Measurements from ENCODE around the gene PRDX5. TPM values are rescaled to one million over a fixed set of nuclear protein-coding genes. Genes with fewer than 3 reads are reported as not detected.
A peak's percentile ranks its signal among the peaks of the same experiment; 100 is the strongest.

PRDX5 gene
- total RNA-seq, 2 donors from 2014 or later = 401 to 435 TPM

DNA sequence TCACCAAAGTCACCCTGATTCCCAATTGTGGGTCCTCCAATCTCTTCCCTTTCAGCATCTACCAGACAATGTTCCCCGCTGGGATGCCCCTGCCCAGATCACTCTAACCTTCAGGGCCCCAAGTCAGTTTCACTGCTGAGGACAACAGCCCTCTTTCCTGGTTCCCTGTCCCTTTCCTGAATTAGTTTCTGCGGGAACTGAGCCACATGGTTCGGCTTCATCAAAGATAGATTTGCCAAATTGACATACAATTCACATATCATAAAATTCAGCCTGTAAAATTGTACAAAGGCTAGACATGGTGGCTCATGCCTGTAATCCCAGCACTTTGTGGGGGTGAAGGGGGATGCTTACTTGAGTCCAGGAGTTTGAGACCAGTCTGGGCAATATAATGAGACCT, 10.1 kb downstream of the PRDX5 start:
- Histone ChIP-seq H3K27me3 (no peaks in the 10 kb centered on the region), H3K4me1 (peaks cover 0 to 29% of the 10 kb centered on the region in 2 donors), H3K9me3 (no peaks in the 10 kb centered on the region), H3K36me3 (no peaks in the 10 kb centered on the region), H3K27ac (no peak overlapping the region), H3K4me3 (no peak overlapping the region)
- TF ChIP-seq, protein P1, sequence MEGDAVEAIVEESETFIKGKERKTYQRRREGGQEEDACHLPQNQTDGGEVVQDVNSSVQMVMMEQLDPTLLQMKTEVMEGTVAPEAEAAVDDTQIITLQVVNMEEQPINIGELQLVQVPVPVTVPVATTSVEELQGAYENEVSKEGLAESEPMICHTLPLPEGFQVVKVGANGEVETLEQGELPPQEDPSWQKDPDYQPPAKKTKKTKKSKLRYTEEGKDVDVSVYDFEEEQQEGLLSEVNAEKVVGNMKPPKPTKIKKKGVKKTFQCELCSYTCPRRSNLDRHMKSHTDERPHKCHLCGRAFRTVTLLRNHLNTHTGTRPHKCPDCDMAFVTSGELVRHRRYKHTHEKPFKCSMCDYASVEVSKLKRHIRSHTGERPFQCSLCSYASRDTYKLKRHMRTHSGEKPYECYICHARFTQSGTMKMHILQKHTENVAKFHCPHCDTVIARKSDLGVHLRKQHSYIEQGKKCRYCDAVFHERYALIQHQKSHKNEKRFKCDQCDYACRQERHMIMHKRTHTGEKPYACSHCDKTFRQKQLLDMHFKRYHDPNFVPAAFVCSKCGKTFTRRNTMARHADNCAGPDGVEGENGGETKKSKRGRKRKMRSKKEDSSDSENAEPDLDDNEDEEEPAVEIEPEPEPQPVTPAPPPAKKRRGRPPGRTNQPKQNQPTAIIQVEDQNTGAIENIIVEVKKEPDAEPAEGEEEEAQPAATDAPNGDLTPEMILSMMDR (IDR thresholded peaks at IDR 0.05) = no peak
- DNase-seq (ENCODE audit: low spot score) = no peak

- DNase-seq (ENCODE audit: low spot score) = no peak
- H3K4me1 ChIP-seq = peaks cover 0 to 29% of the 10 kb centered on the region in 2 donors
- no peak overlapping the region for H3K27ac ChIP-seq
- H3K27me3 ChIP-seq = no peaks in the 10 kb centered on the region
- no peak overlapping the region for H3K4me3 ChIP-seq
- TF ChIP-seq, protein P1 (IDR thresholded peaks at IDR 0.05) = no peak
- H3K36me3 ChIP-seq = no peaks in the 10 kb centered on the region
- H3K9me3 ChIP-seq = no peaks in the 10 kb centered on the region
Observed at GRCh38 chr11:64330888-64331287, 13.0 kb downstream of the PRDX5 start.

DNA sequence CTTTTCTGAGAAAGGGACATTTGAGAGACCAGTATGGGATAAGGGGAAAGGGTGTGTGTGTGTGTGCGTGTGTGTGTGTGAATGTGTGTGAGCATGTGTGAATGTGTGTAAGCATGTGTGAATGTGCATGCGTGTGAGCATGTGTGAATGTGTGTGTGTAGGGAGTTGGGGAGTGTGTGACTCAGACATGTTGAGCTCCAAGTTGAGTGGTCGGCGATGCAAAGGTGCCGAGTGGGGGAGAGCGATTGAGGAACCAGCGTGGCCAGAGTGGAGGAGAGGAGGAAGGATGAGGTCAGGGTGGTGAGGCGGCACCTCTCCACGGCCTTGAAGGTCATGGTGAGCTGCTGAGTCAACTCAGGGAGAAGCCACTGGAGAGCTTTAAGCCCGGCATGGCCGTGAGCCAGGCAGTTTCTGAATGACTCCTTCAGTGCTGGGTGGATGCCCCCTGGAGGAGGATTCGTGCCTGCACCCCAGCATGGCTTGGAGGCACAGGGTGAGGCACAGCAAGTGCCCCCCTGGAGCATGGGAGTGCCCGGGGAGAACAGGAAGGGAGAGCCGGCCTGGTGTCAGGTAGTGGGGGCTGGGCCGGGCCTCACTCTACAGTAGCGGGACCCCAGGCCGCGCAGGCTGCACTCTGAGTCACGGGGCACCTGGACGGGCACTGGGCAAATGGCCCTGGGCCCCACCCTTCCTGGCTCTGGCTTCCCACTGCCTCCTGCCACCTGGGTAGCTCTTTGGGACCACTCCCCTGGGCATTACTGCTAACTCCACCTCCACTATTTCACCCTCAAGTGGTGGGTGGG, 13.8 kb downstream of the PRDX5 start:
- Histone ChIP-seq H3K36me3 (no peaks in the 10 kb centered on the region), H3K9me3 (no peaks in the 10 kb centered on the region), H3K4me3 (no peak overlapping the region), H3K4me1 (peaks cover 0 to 29% of the 10 kb centered on the region in 2 donors), H3K27me3 (no peaks in the 10 kb centered on the region), H3K27ac (peak overlapping the region in 1 of 2 donors; percentile 4)
- DNase-seq (ENCODE audit: low spot score) = peak; percentile 78
- TF ChIP-seq, protein P1 (IDR thresholded peaks at IDR 0.05) = peak in 1 of 2 donors; percentile 53

DNA sequence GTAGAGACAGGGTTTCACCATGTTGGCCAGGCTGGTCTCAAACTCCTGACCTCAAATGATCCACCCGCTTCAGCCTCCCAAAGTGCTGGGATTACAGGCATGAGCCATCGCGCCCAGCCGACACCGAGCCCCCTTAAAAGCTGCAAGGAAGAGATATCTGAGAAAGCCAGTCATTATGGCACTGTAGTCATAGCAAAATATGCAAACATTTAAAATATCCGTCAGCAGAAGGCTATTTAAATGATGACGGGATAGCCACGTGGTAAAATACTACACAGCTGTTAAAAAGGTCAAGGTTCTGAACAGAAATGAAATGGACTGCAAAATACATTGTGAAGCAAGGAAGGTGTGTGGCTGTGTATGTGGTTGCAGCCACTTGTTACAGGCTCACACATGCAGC, 15.6 kb downstream of the PRDX5 start:
- TF ChIP-seq, protein P1 (IDR thresholded peaks at IDR 0.05) = no peak
- no peaks in the 10 kb centered on the region for H3K9me3 ChIP-seq
- no peak overlapping the region for H3K4me3 ChIP-seq
- DNase-seq (ENCODE audit: low spot score) = no peak
- no peak overlapping the region for H3K27ac ChIP-seq
- no peaks in the 10 kb centered on the region for H3K36me3 ChIP-seq
- no peaks in the 10 kb centered on the region for H3K27me3 ChIP-seq
- H3K4me1 ChIP-seq = peaks cover 0 to 29% of the 10 kb centered on the region in 2 donors

DNA sequence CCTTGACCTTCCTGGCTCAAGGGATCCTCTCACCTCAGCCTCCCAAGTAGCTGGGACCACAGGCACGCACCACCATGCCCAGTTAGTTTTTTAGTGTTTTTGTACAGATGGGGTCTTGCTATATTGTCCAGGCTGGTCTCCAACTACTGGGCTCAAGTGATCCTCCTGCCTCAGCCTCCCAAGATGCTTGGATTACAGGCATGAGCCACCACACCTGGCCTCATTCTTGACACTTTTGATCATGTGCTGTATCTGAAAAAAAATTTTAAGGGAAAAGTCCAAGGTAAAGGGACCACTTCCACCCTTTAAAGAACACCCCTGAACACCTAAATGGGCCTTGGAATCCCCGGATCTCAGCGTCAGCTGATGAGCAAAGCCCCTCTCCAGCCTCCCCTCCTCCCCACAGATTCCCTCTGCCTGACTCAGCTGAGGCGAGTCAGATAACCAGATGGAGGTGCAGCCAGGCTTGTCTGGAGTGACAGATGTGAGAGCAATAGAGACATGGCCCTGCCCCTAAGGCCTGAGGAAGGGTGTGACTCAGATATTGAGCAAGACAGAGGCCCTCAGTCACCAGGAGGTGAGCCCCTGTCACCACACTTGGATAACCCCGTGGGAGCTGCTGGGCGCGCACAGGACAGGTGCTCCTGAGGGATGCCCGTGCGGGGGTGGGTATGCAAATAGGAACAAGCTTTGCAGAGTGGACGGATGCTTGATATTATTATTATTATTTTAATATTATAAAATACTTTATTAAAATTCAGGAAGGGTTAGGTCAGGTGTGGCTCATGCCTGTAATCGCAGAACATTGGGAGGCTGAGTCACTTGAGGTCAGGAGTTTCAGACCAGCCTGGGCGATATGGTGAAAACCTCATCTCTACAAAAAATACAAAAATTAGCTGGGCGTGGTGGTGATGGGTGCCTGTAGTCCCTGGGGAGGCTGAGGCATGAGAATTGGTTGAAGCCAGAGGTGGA, 17.1 kb downstream of the PRDX5 start:
- Histone ChIP-seq H3K4me1 (peaks cover 0 to 16% of the 10 kb centered on the region in 2 donors), H3K9me3 (no peaks in the 10 kb centered on the region), H3K36me3 (no peaks in the 10 kb centered on the region), H3K27ac (peak overlapping the region in 1 of 2 donors; percentile 27), H3K27me3 (no peaks in the 10 kb centered on the region), H3K4me3 (no peak overlapping the region)
- TF ChIP-seq, protein P1 (IDR thresholded peaks at IDR 0.05) = no peak
- DNase-seq (ENCODE audit: low spot score) = peak; percentile 74

Measured in right atrium auricular region (tissue), 2 donors.